Adrenal gland (tissue), 5 donors: ENCODE measurements around the gene ISCA2.

ENCODE experiments used
- CTCF ChIP-seq, 6 experiments: fragments of 450-650 bp in 4 of 6; fragments of 200-600 bp in 2 of 6; sonication (generic) in 1 of 6; IDR thresholded peaks; 1 replicate in 5 of 6; 2 replicates in 1 of 6; pipeline versions ENCODE4 v1.5.1 to v1.8.0; 2016 to 2021; ENCODE audit warnings: antibody characterized with exemption in 6 of 6, mild to moderate bottlenecking in 2 of 6, moderate library complexity in 1 of 6
- POLR2A ChIP-seq, 2 donors: fragments of 450-650 bp; IDR thresholded peaks; one replicate each; pipeline ENCODE4 v1.6.1; 2017; ENCODE audit warnings: antibody characterized with exemption in 2 of 2, mild to moderate bottlenecking in 2 of 2, moderate library complexity in 1 of 2
- donor health status: DM: no; HTN: no; CAD: no.

DNA sequence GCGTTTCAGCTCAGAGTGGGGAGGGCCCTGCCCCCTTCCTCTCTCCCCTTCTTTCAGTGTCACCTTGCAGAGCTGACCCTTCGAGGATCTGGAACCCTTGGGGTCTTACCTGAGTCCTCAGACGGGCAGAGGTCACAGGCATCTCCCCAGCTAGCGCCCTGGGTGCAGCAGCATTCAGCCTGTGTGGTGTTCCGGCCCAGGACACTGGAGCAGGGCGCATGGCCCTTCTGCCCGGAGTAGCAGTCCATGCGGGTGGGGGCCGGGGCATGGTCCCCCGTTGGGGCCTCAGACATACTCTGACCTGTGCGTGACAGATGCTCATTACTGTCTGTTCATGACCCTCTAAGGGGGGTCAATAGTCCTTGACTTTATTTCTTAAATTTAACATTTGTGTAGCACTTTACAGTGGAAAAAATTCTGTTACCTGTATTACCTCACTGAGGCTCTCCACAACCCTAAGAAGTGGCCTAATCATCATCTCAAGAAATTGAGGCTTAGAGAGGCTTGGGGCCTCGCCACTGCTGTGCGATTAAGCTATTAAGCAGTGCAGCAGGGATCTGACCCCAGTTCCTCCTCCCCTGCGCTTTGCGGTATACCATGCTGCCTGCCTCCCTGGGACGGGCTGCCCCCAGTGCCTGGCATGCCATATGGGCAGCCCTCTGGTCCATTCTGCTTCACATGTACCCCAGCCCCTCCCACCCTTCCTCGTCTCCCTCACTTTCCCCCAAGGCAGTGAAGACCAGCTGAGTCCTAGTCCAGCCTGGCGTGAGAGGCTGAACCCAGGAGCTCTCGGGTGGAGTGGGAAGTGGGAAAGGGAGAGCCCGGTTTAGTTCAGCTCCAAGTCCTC lies 11.5 kb downstream of the ISCA2 start:
- no peak for TF ChIP-seq POLR2A (IDR thresholded peaks at IDR 0.05)
- TF ChIP-seq CTCF (IDR thresholded peaks at IDR 0.05), result no peak
